Prostate gland (tissue), 2 donors: Measurements from ENCODE around the gene TNFAIP8L2. TPM values are rescaled to one million over a fixed set of nuclear protein-coding genes. Genes with fewer than 3 reads are reported as not detected.
A peak's percentile ranks its signal among the peaks of the same experiment; 100 is the strongest.
"Not testable (repeated sequence)": the region's sequence is repeated elsewhere in the genome, so short reads cannot be mapped to it uniquely, and the experiment has no call there.

Source experiments
- DNase-seq: peaks from one replicate; pipeline ENCODE4 v3.0.0-alpha.2; 2019; ENCODE audit warnings: low spot score
- H3K27ac ChIP-seq, 2 donors: fragments of 200-600 bp; sonication (generic); 2 replicates each; pipeline ENCODE4 v1.5.1; 2017 to 2019
- H3K27me3 ChIP-seq: fragments of 200-600 bp; sonication (generic); replicated peaks from 2 replicates; pipeline ENCODE4 v1.5.1; 2019; ENCODE audit not compliant: insufficient read depth
- H3K36me3 ChIP-seq, 2 donors: fragments of 200-600 bp; sonication (generic); 1 replicate in 1 of 2; 2 replicates in 1 of 2; pipeline versions ENCODE4 v1.5.1 to v1.8.1; 2017 to 2019
- H3K4me1 ChIP-seq: fragments of 200-600 bp; sonication (generic); replicated peaks from 2 replicates; pipeline ENCODE4 v1.5.1; 2019
- H3K4me3 ChIP-seq, 2 donors: fragments of 200-600 bp; sonication (generic); 2 replicates each; pipeline ENCODE4 v1.5.1; 2017 to 2019
- H3K9me3 ChIP-seq: fragments of 200-600 bp; sonication (generic); 2 replicates; pipeline ENCODE4 v1.5.1; 2017
- CTCF ChIP-seq, 4 experiments: fragments of 200-600 bp in 2 of 4; fragments of 450-650 bp in 2 of 4; sonication (generic) in 2 of 4; IDR thresholded peaks; 1 replicate in 3 of 4; 2 replicates in 1 of 4; pipeline ENCODE4 v1.5.1; 2016 to 2019; ENCODE audit warnings: antibody characterized with exemption in 4 of 4, mild to moderate bottlenecking in 2 of 4, moderate library complexity in 2 of 4
- POLR2A ChIP-seq: fragments of 450-650 bp; IDR thresholded peaks from one replicate; pipeline ENCODE4 v1.6.1; 2016; ENCODE audit warnings: antibody characterized with exemption, mild to moderate bottlenecking
- POLR2AphosphoS5 ChIP-seq: sonication (generic); formaldehyde crosslinking; IDR thresholded peaks from one replicate; pipeline ENCODE4 v1.6.1; 2017; ENCODE audit warnings: antibody characterized with exemption
- WGBS: methylation state at CpG from one replicate; pipeline ENCODE4 v1.1.5; 2018; 5-methylcytosine and 5-hydroxymethylcytosine counted together
- intact Hi-C: fragments of 100-400 bp; cut with DNase I; formaldehyde crosslinking; loops from one replicate; pipeline ENCODE4 v1.14.2; 2022
- total RNA-seq, 2 donors: library from RNA; depleted of rRNA; stranded (reverse); fragments of >200 nt; gene quantifications; one replicate each; pipeline ENCODE4 v1.1.0, GENCODE V29; 2016

TNFAIP8L2 gene
- total RNA-seq, 2 donors from 2014 or later, result 1.5 to 2.1 TPM

- Histone ChIP-seq H3K36me3 (peaks cover 0 to 4% of the 10 kb centered on the region in 2 donors), H3K9me3 (no peaks in the 10 kb centered on the region), H3K4me1 (peaks cover 6% of the 10 kb centered on the region), H3K27ac (peak within 1 kb of the TSS; percentile 83 to 95), H3K27me3 (no peaks in the 10 kb centered on the region), H3K4me3 (peak within 1 kb of the TSS; percentile 55 to 82)
- WGBS, result under 1% methylated on average over 60 of the region's 60 CpGs
- TF ChIP-seq POLR2AphosphoS5, result peak; percentile 97
- no peak for TF ChIP-seq CTCF (IDR thresholded peaks at IDR 0.05)
- TF ChIP-seq POLR2A, result peak; percentile 81
- DNase-seq, result peak; percentile 96
- intact Hi-C loops, result loop anchor here (2.0 kb wide), 1 partner anchor 56 kb away; the partner anchor contains the start of gene PSMD4
Measured at GRCh38 chr1:151198254-151199127, 42.0 kb downstream of the TNFAIP8L2 start, which contains the start of gene PIP5K1A. TSS of gene PIP5K1A (plus strand) at chr1:151198552. CDS start at chr1:151198997, 445 bp downstream.

GRCh38 chr1:151199873-151200581 lies 43.6 kb downstream of the TNFAIP8L2 start:
- H3K4me3 ChIP-seq, result peak overlapping the region; percentile 55 to 82
- peak overlapping the region; percentile 26 to 95 for H3K27ac ChIP-seq
- intact Hi-C loops, result loop anchor here (2.0 kb wide), 1 partner anchor 55 kb away; the partner anchor contains the start of gene PSMD4
- no peaks in the 10 kb centered on the region for H3K9me3 ChIP-seq
- H3K4me1 ChIP-seq, result peaks cover 6% of the 10 kb centered on the region
- H3K27me3 ChIP-seq, result no peaks in the 10 kb centered on the region
- WGBS, result 15% methylated on average over 11 of the region's 11 CpGs
- DNase-seq, result no peak
- TF ChIP-seq POLR2AphosphoS5, result no peak
- TF ChIP-seq CTCF (IDR thresholded peaks at IDR 0.05), result no peak
- TF ChIP-seq POLR2A, result no peak
- peaks cover 0 to 4% of the 10 kb centered on the region in 2 donors for H3K36me3 ChIP-seq

- DNase-seq, H3K9me3 ChIP-seq, H3K27ac ChIP-seq, H3K36me3 ChIP-seq, H3K4me3 ChIP-seq, H3K4me1 ChIP-seq, intact Hi-C loops, H3K27me3 ChIP-seq: not testable (repeated sequence)
- 96% methylated on average over 12 of the region's 12 CpGs for WGBS
Measured at GRCh38 chr1:151205381-151205965, 49.0 kb downstream of the TNFAIP8L2 start.

Other genes starting within 250 kb of the TNFAIP8L2 start
- gene SETDB1, start 230.3 kb upstream of the TNFAIP8L2 start, total RNA-seq, result 10 to 100 TPM; 26.3 to 63.8 TPM
- gene CERS2, start 181.8 kb upstream of the TNFAIP8L2 start, total RNA-seq, result 100 to 1,000 TPM; 117 to 141 TPM
- 1 to 10 TPM; 1.1 to 3.4 TPM for gene ANXA9, start 174.4 kb upstream of the TNFAIP8L2 start, total RNA-seq
- 10 to 100 TPM; 26.8 to 65.4 TPM for gene MINDY1, start 149.7 kb upstream of the TNFAIP8L2 start, total RNA-seq
- 10 to 100 TPM; 29.2 to 37.5 TPM for gene PRUNE1, start 148.2 kb upstream of the TNFAIP8L2 start, total RNA-seq
- gene BNIPL, start 120.1 kb upstream of the TNFAIP8L2 start, total RNA-seq, result 10 to 100 TPM; 13.2 to 14.8 TPM
- gene C1orf56, start 108.9 kb upstream of the TNFAIP8L2 start, total RNA-seq, result 10 to 100 TPM; 17.3 to 17.7 TPM
- 10 to 100 TPM; 66.6 to 67.4 TPM for gene CDC42SE1, start 97.0 kb upstream of the TNFAIP8L2 start, total RNA-seq
- 1 to 10 TPM in 1 of 2 donors, under 1 TPM in 1; 0.64 to 1.9 TPM for gene MLLT11, start 96.3 kb upstream of the TNFAIP8L2 start, total RNA-seq
- gene GABPB2, start 85.9 kb upstream of the TNFAIP8L2 start, total RNA-seq, result 10 to 100 TPM; 14.7 to 23.5 TPM
- 100 to 1,000 TPM in 1 of 2 donors, 1 to 10 TPM in 1; 4.1 to 173 TPM for gene SEMA6C, start 10.0 kb upstream of the TNFAIP8L2 start, total RNA-seq
- gene LYSMD1, start 9.3 kb downstream of the TNFAIP8L2 start, total RNA-seq, result 10 to 100 TPM in 1 of 2 donors, 1 to 10 TPM in 1; 7.3 to 19.3 TPM
- 10 to 100 TPM; 25.1 to 39.5 TPM for gene SCNM1, start 9.5 kb downstream of the TNFAIP8L2 start, total RNA-seq
- 1 to 10 TPM in 1 of 2 donors, not detected in 1; 1.7 TPM for gene TMOD4, start 19.3 kb downstream of the TNFAIP8L2 start, total RNA-seq
- 10 to 100 TPM; 49.4 to 52.7 TPM for gene VPS72, start 33.5 kb downstream of the TNFAIP8L2 start, total RNA-seq
- 10 to 100 TPM; 40.2 to 96.7 TPM for gene PIP5K1A, start 41.9 kb downstream of the TNFAIP8L2 start, total RNA-seq
- gene PSMD4, start 98.1 kb downstream of the TNFAIP8L2 start, total RNA-seq, result 100 to 1,000 TPM in 1 of 2 donors, 10 to 100 TPM in 1; 96.1 to 116 TPM
- gene ZNF687, start 125.7 kb downstream of the TNFAIP8L2 start, total RNA-seq, result 10 to 100 TPM; 30.1 to 46.4 TPM
- 10 to 100 TPM; 60.7 to 91.9 TPM for gene PI4KB, start 170.8 kb downstream of the TNFAIP8L2 start, total RNA-seq
- 10 to 100 TPM; 25.5 to 27.2 TPM for gene RFX5, start 190.6 kb downstream of the TNFAIP8L2 start, total RNA-seq
- gene SELENBP1, start 216.1 kb downstream of the TNFAIP8L2 start, total RNA-seq, result 100 to 1,000 TPM; 104 to 108 TPM
- 100 to 1,000 TPM; 229 to 275 TPM for gene PSMB4, start 242.9 kb downstream of the TNFAIP8L2 start, total RNA-seq